ENCODE measurements around the gene C12orf43.

- TF ChIP-seq CTCF (IDR thresholded peaks at IDR 0.05; ENCODE audit: poor library complexity, severe bottlenecking): no peak
- TF ChIP-seq POLR2AphosphoS5 (IDR thresholded peaks at IDR 0.05): no peak
- TF ChIP-seq REST (IDR thresholded peaks at IDR 0.05; ENCODE audit: borderline replicate concordance): no peak
- TF ChIP-seq TAF1 (IDR thresholded peaks at IDR 0.05; ENCODE audit: low read depth): no peak
- no peak for TF ChIP-seq EZH2 (IDR thresholded peaks at IDR 0.05; ENCODE audit: borderline replicate concordance, insufficient read depth, low read length, poor library complexity, severe bottlenecking)
- no peak for TF ChIP-seq SMC3 (conservative IDR thresholded peaks at IDR 0.05; ENCODE audit: poor library complexity)
- TF ChIP-seq RAD21 (conservative IDR thresholded peaks at IDR 0.05): no peak
- TF ChIP-seq EP300 (conservative IDR thresholded peaks at IDR 0.05; ENCODE audit: poor library complexity, severe bottlenecking): no peak
- TF ChIP-seq MXI1 (conservative IDR thresholded peaks at IDR 0.05; ENCODE audit: poor library complexity, severe bottlenecking): no peak
Measured at GRCh38 chr12:121000530-121000929, 15.8 kb downstream of the C12orf43 start.
